ENCODE measurements around the gene TSC22D1. TPM values are rescaled to one million over a fixed set of nuclear protein-coding genes. Genes with fewer than 3 reads are reported as not detected.

The TSC22D1 gene
- total RNA-seq, 1 experiment from 2014 or later: 37.2 TPM

DNA sequence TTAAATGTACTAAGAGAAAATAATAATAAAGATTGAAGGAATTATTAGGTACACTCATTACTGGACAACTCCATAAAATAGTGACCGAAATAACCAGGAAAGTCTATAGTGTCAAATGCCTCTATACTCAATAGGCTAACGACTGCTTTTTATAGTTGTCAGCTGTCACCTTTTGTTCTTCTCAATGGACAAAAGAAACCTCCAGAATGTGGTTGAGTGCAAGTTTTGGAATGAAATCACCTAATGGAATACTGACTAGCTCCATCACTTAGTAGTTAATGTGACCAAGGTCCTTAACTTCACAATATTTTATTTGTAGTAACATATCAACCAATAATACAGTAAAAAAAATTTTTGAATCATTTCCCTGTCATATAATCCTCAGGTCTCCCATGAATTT is 18.1 kb downstream of the TSC22D1 start:
- no peak for DNase-seq
- intact Hi-C loops (cut with micrococcal nuclease; ENCODE audit: unreplicated experiment): no loop called here
- H3K36me3 Mint-ChIP-seq (ENCODE audit: insufficient read depth, unreplicated experiment): no peaks in the 10 kb centered on the region
- TF ChIP-seq, protein P1, sequence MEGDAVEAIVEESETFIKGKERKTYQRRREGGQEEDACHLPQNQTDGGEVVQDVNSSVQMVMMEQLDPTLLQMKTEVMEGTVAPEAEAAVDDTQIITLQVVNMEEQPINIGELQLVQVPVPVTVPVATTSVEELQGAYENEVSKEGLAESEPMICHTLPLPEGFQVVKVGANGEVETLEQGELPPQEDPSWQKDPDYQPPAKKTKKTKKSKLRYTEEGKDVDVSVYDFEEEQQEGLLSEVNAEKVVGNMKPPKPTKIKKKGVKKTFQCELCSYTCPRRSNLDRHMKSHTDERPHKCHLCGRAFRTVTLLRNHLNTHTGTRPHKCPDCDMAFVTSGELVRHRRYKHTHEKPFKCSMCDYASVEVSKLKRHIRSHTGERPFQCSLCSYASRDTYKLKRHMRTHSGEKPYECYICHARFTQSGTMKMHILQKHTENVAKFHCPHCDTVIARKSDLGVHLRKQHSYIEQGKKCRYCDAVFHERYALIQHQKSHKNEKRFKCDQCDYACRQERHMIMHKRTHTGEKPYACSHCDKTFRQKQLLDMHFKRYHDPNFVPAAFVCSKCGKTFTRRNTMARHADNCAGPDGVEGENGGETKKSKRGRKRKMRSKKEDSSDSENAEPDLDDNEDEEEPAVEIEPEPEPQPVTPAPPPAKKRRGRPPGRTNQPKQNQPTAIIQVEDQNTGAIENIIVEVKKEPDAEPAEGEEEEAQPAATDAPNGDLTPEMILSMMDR (IDR thresholded peaks at IDR 0.05; ENCODE audit: unreplicated experiment): no peak
- no peak overlapping the region for H3K4me3 Mint-ChIP-seq (ENCODE audit: low read depth, unreplicated experiment)
- H3K4me1 Mint-ChIP-seq (ENCODE audit: low read depth, unreplicated experiment): no peaks in the 10 kb centered on the region
- no TSS peak for BruUV-seq (replicated peaks)
- CTCF ChIA-PET: no interaction called here
- no peak overlapping the region for H3K27ac Mint-ChIP-seq (ENCODE audit: unreplicated experiment)
- H3K27me3 Mint-ChIP-seq (ENCODE audit: unreplicated experiment): no peaks in the 10 kb centered on the region
- H3K9me3 Mint-ChIP-seq (ENCODE audit: low read depth, unreplicated experiment): no peaks in the 10 kb centered on the region

- Mint-ChIP-seq H3K27ac (ENCODE audit: unreplicated experiment) (no peak overlapping the region), H3K27me3 (ENCODE audit: unreplicated experiment) (no peaks in the 10 kb centered on the region), H3K4me1 (ENCODE audit: low read depth, unreplicated experiment) (no peaks in the 10 kb centered on the region), H3K36me3 (ENCODE audit: insufficient read depth, unreplicated experiment) (no peaks in the 10 kb centered on the region), H3K4me3 (ENCODE audit: low read depth, unreplicated experiment) (no peak overlapping the region), H3K9me3 (ENCODE audit: low read depth, unreplicated experiment) (no peaks in the 10 kb centered on the region)
- BruUV-seq (replicated peaks): no TSS peak
- CTCF ChIA-PET: no interaction called here
- TF ChIP-seq, protein P1 (IDR thresholded peaks at IDR 0.05; ENCODE audit: unreplicated experiment): no peak
- intact Hi-C loops (cut with micrococcal nuclease; ENCODE audit: unreplicated experiment): no loop called here
- DNase-seq: no peak
Observed at GRCh38 chr13:44555207-44555606, 20.9 kb downstream of the TSC22D1 start.

- Mint-ChIP-seq H3K4me3 (ENCODE audit: low read depth, unreplicated experiment) (no peak overlapping the region), H3K4me1 (ENCODE audit: low read depth, unreplicated experiment) (no peaks in the 10 kb centered on the region), H3K9me3 (ENCODE audit: low read depth, unreplicated experiment) (no peaks in the 10 kb centered on the region), H3K27ac (ENCODE audit: unreplicated experiment) (no peak overlapping the region), H3K36me3 (ENCODE audit: insufficient read depth, unreplicated experiment) (no peaks in the 10 kb centered on the region), H3K27me3 (ENCODE audit: unreplicated experiment) (no peaks in the 10 kb centered on the region)
- no TSS peak for BruUV-seq (replicated peaks)
- intact Hi-C loops (cut with micrococcal nuclease; ENCODE audit: unreplicated experiment): no loop called here
- CTCF ChIA-PET: no interaction called here
- DNase-seq: no peak
- TF ChIP-seq, protein P1 (IDR thresholded peaks at IDR 0.05; ENCODE audit: unreplicated experiment): no peak
Observed at GRCh38 chr13:44549476-44549875, 26.7 kb downstream of the TSC22D1 start.

- no peaks in the 10 kb centered on the region for H3K27me3 Mint-ChIP-seq (ENCODE audit: unreplicated experiment)
- DNase-seq: no peak
- no peaks in the 10 kb centered on the region for H3K36me3 Mint-ChIP-seq (ENCODE audit: insufficient read depth, unreplicated experiment)
- H3K9me3 Mint-ChIP-seq (ENCODE audit: low read depth, unreplicated experiment): no peaks in the 10 kb centered on the region
- CTCF ChIA-PET: no interaction called here
- no TSS peak for BruUV-seq (replicated peaks)
- intact Hi-C loops (cut with micrococcal nuclease; ENCODE audit: unreplicated experiment): no loop called here
- no peak overlapping the region for H3K27ac Mint-ChIP-seq (ENCODE audit: unreplicated experiment)
- H3K4me1 Mint-ChIP-seq (ENCODE audit: low read depth, unreplicated experiment): no peaks in the 10 kb centered on the region
- TF ChIP-seq, protein P1 (IDR thresholded peaks at IDR 0.05; ENCODE audit: unreplicated experiment): no peak
- H3K4me3 Mint-ChIP-seq (ENCODE audit: low read depth, unreplicated experiment): no peak overlapping the region
Observed at GRCh38 chr13:44546164-44546563, 30.0 kb downstream of the TSC22D1 start.

- TF ChIP-seq, protein P1 (IDR thresholded peaks at IDR 0.05; ENCODE audit: unreplicated experiment): no peak
- CTCF ChIA-PET: no interaction called here
Observed at GRCh38 chr13:44543369-44543768, 32.8 kb downstream of the TSC22D1 start.

More at GRCh38 chr13:44543369-44543768, 32.8 kb downstream of the TSC22D1 start:
- Mint-ChIP-seq H3K9me3 (ENCODE audit: low read depth, unreplicated experiment) (no peaks in the 10 kb centered on the region), H3K4me3 (ENCODE audit: low read depth, unreplicated experiment) (no peak overlapping the region), H3K27ac (ENCODE audit: unreplicated experiment) (no peak overlapping the region), H3K4me1 (ENCODE audit: low read depth, unreplicated experiment) (no peaks in the 10 kb centered on the region), H3K27me3 (ENCODE audit: unreplicated experiment) (no peaks in the 10 kb centered on the region), H3K36me3 (ENCODE audit: insufficient read depth, unreplicated experiment) (no peaks in the 10 kb centered on the region)
- intact Hi-C loops (cut with micrococcal nuclease; ENCODE audit: unreplicated experiment): no loop called here
- DNase-seq: no peak
- no TSS peak for BruUV-seq (replicated peaks)
